Stimulated activated CD8-positive, alpha-beta memory T cell treated with anti-CD3 and anti-CD28 coated beads, Interleukin-15, amount 100 ng/mL, for 1 hour (primary cell): ENCODE measurements around the gene HMGXB3.
"Not testable (repeated sequence)": the region's sequence is repeated elsewhere in the genome, so short reads cannot be mapped to it uniquely, and the experiment has no call there.

Experiments
- DNase-seq: peaks from one replicate; pipeline ENCODE4 v3.0.0-alpha.2; 2020; ENCODE audit warnings: low read depth

HMGXB3 gene

GRCh38 chr5:150022158-150022531 is 21.6 kb downstream of the HMGXB3 start:
- DNase-seq = no peak

- no peak for DNase-seq
Measured at GRCh38 chr5:150022681-150023080, 22.1 kb downstream of the HMGXB3 start.

GRCh38 chr5:150023136-150023535 is 22.6 kb downstream of the HMGXB3 start:
- DNase-seq = no peak

GRCh38 chr5:150024346-150024984 is 23.9 kb downstream of the HMGXB3 start:
- DNase-seq = no peak

GRCh38 chr5:150026682-150027172 is 26.2 kb downstream of the HMGXB3 start:
- DNase-seq = no peak

GRCh38 chr5:150028047-150028446 is 27.5 kb downstream of the HMGXB3 start:
- DNase-seq = not testable (repeated sequence)

- no peak for DNase-seq
Measured at GRCh38 chr5:150033334-150033733, 32.8 kb downstream of the HMGXB3 start.

- no peak for DNase-seq
Measured at GRCh38 chr5:150034662-150035061, 34.1 kb downstream of the HMGXB3 start.

GRCh38 chr5:150035139-150035895 is 34.8 kb downstream of the HMGXB3 start:
- no peak for DNase-seq

GRCh38 chr5:150036513-150036912 is 36.0 kb downstream of the HMGXB3 start:
- DNase-seq = no peak

GRCh38 chr5:150038547-150038946 is 38.0 kb downstream of the HMGXB3 start:
- DNase-seq = no peak

- no peak for DNase-seq
Measured at GRCh38 chr5:150042459-150042858, 41.9 kb downstream of the HMGXB3 start.

GRCh38 chr5:150043657-150044328 is 43.3 kb downstream of the HMGXB3 start:
- DNase-seq = no peak

GRCh38 chr5:150044329-150044681 is 43.8 kb downstream of the HMGXB3 start:
- no peak for DNase-seq

- DNase-seq = no peak
Measured at GRCh38 chr5:150044712-150045111, 44.2 kb downstream of the HMGXB3 start.

- DNase-seq = no peak
Measured at GRCh38 chr5:150045549-150045948, 45.0 kb downstream of the HMGXB3 start.

GRCh38 chr5:150046031-150046430 is 45.5 kb downstream of the HMGXB3 start:
- no peak for DNase-seq

- not testable (repeated sequence) for DNase-seq
Measured at GRCh38 chr5:150050172-150050811, 49.8 kb downstream of the HMGXB3 start.

- DNase-seq = no peak
Measured at GRCh38 chr5:150051657-150052195, 51.2 kb downstream of the HMGXB3 start.

- no peak for DNase-seq
Measured at GRCh38 chr5:150052226-150052955, 51.9 kb downstream of the HMGXB3 start.

GRCh38 chr5:150052956-150053712 is 52.6 kb downstream of the HMGXB3 start:
- DNase-seq = no peak
